HepG2 (cell line): ENCODE measurements around the gene NOTCH3. TPM values are rescaled to one million over a fixed set of nuclear protein-coding genes. Genes with fewer than 3 reads are reported as not detected.
A peak's percentile ranks its signal among the peaks of the same experiment; 100 is the strongest.

Source experiments
- ATAC-seq: fragments of 200-7000 bp; cut with Tn5 transposase; 3 replicates; pipeline ENCODE4 v1.9.1; 2020; ENCODE audit warnings: mild to moderate bottlenecking, moderate library complexity
- BruUV-seq: library from RNA; stranded (reverse); fragments of 400-500 nt; replicated peaks from 2 replicates; lab custom pipeline; 2021; lab: Mats Ljungman, UMichigan
- CTCF ChIA-PET: fragments of 300-600 bp; formaldehyde crosslinking; extraction: SDS; loops from one replicate; lab custom pipeline; 2021; ENCODE audit warnings: low total read pairs, inconsistent platforms, low intra/inter-chr PET ratio; lab: Yijun Ruan, JAX
- POLR2A ChIA-PET: fragments of 350-600 bp; sonication (Branson Sonifier 250); formaldehyde crosslinking; loops from one replicate; lab custom pipeline; 2020; ENCODE audit warnings: antibody characterized with exemption, inconsistent platforms; lab: Yijun Ruan, JAX
- DNase-seq: peaks from one replicate; pipeline ENCODE4 v3.0.0-alpha.2; 2015; ENCODE audit warnings: low spot score
- FAIRE-seq: peaks from 3 replicates; lab custom pipeline; 2011; peaks lifted over from hg19 to GRCh38; lab: Jason Lieb, UNC
- H2AFZ ChIP-seq: one replicate; pipeline ENCODE4 v1.6.1; 2011; ENCODE audit warnings: low read length, inconsistent platforms
- H3K27ac ChIP-seq: fragments of 300-600 bp; 3 replicates; pipeline ENCODE4 v1.8.0; 2011; ENCODE audit warnings: mixed run types, mild to moderate bottlenecking, mixed read lengths, low read length, inconsistent platforms; ENCODE audit not compliant: insufficient read depth; ENCODE audit errors: extremely low read length
- H3K27me3 ChIP-seq, 2 experiments: fragments of 200-600 bp in 1 of 2; 2 replicates in 1 of 2; 3 replicates in 1 of 2; pipeline versions ENCODE4 v1.6.0 to v1.8.0; 2011; ENCODE audit warnings: low read length in 2 of 2, mild to moderate bottlenecking in 2 of 2, moderate library complexity in 2 of 2, inconsistent platforms in 1 of 2; ENCODE audit not compliant: insufficient read depth in 2 of 2, control insufficient read depth in 1 of 2
- H3K36me3 ChIP-seq, 2 experiments: fragments of 200-600 bp in 1 of 2; replicated peaks in 1 of 2; 2 replicates in 1 of 2; 3 replicates in 1 of 2; pipeline versions ENCODE4 v1.5.1 to v1.8.0; 2011; ENCODE audit warnings: low read length in 2 of 2, inconsistent platforms in 1 of 2; ENCODE audit not compliant: insufficient read depth in 2 of 2, control insufficient read depth in 1 of 2
- H3K4me1 ChIP-seq: 2 replicates; pipeline ENCODE4 v1.5.1; 2012; ENCODE audit warnings: low read length, inconsistent platforms; ENCODE audit not compliant: insufficient read depth
- H3K4me2 ChIP-seq: 2 replicates; pipeline ENCODE4 v1.6.0; 2011; ENCODE audit warnings: low read depth, low read length, inconsistent platforms
- H3K4me3 ChIP-seq, 3 experiments: fragments of 200-600 bp in 1 of 3; sonication (generic), shearing (Covaris generic) in 1 of 3; replicated peaks in 1 of 3; 2 replicates each; pipeline ENCODE4 v1.5.1; 2011 to 2016; ENCODE audit warnings: low read length in 3 of 3, inconsistent platforms in 2 of 3, low read depth in 2 of 3, mild to moderate bottlenecking in 2 of 3, control low read depth in 1 of 3, mixed read lengths in 1 of 3; ENCODE audit not compliant: insufficient read depth in 1 of 3
- H3K79me2 ChIP-seq: one replicate; pipeline ENCODE4 v1.6.1; 2011; ENCODE audit warnings: low read length, inconsistent platforms; ENCODE audit not compliant: insufficient read depth
- H3K9ac ChIP-seq: 2 replicates; pipeline ENCODE4 v1.6.0; 2011; ENCODE audit warnings: mild to moderate bottlenecking, low read depth, low read length, inconsistent platforms; ENCODE audit not compliant: insufficient read depth
- H3K9me3 ChIP-seq: 2 replicates; pipeline ENCODE4 v1.5.1; 2012; ENCODE audit warnings: mild to moderate bottlenecking, low read length
- H4K20me1 ChIP-seq: 2 replicates; pipeline ENCODE4 v1.6.0; 2011; ENCODE audit warnings: inconsistent platforms, mild to moderate bottlenecking, low read length, moderate library complexity; ENCODE audit not compliant: insufficient read depth
- AGO2 ChIP-seq: fragments of 200-400 bp; formaldehyde crosslinking; optimal IDR thresholded peaks from 2 replicates; pipeline ENCODE3; 2017; ENCODE audit warnings: mild to moderate bottlenecking, low read depth, low read length, moderate library complexity
- POLR2G ChIP-seq: fragments of 200-400 bp; formaldehyde crosslinking; IDR thresholded peaks from 2 replicates; pipeline ENCODE4 v1.6.1; 2018; ENCODE audit warnings: mild to moderate bottlenecking, low read depth, low read length, moderate library complexity
- RBM22 ChIP-seq: fragments of 200-400 bp; formaldehyde crosslinking; optimal IDR thresholded peaks from 2 replicates; pipeline ENCODE3; 2017; ENCODE audit warnings: mild to moderate bottlenecking, low read length, moderate library complexity
- ZNF589 ChIP-seq: sonication (generic); formaldehyde crosslinking; conservative IDR thresholded peaks from 2 replicates; pipeline ENCODE4 v1.8.0; 2022; ENCODE audit warnings: mild to moderate bottlenecking, moderate library complexity, missing genetic modification reagents
- WGBS: methylation state at CpG from one replicate; pipeline ENCODE4 v1.1.6; 2017; ENCODE audit warnings: low lambda C conversion rate; 5-methylcytosine and 5-hydroxymethylcytosine counted together
- in situ Hi-C: cut with HindIII; loops from 2 replicates; pipeline ENCODE4 v1.10.0; 2017; ENCODE audit warnings: low pct_unique_long_range_greater_than_20kb; ENCODE audit not compliant: extremely low pct_ligation_motif_present
- intact Hi-C: fragments of 100-400 bp; cut with micrococcal nuclease; formaldehyde crosslinking; loops from one replicate; pipeline ENCODE4 v1.10.0; 2022; ENCODE audit not compliant: unreplicated experiment
- polyA plus RNA-seq, 8 experiments: library from polyadenylated mRNA; depleted of rRNA in 3 of 8; stranded (reverse) in 7 of 8; unstranded in 1 of 8; fragments of >200 nt; fragmentation: Illumina TruSeq in 4 of 8; extraction: Trizol in 4 of 8; gene quantifications; 2 replicates each; pipeline versions ENCODE4 v1.2.1 to v1.2.3, GENCODE V29; 2011 to 2016; ENCODE audit warnings: low read depth in 4 of 8, missing spikeins in 1 of 8, mixed read lengths in 1 of 8; ENCODE audit not compliant: insufficient read depth in 1 of 8
- total RNA-seq, 5 experiments: library from RNA; depleted of rRNA; stranded (reverse); fragments of >200 nt; fragmentation: Illumina TruSeq; extraction: Trizol; gene quantifications; 2 replicates each; pipeline ENCODE4 v1.2.3, GENCODE V29; 2016; ENCODE audit warnings: low read depth in 1 of 5
- TF ChIP-seq, protein P1 (sequence below): sonication (generic); formaldehyde crosslinking; IDR thresholded peaks from 2 replicates; pipeline ENCODE4 v1.4.0; 2020; ENCODE audit warnings: missing genetic modification reagents, mild to moderate bottlenecking, borderline replicate concordance

Gene NOTCH3
- total and polyA plus RNA-seq, 2 of the 13 experiments (the other 11 are each of a cell fraction or from before 2014, with no cell fraction given) = 0.09 to 0.28 TPM

DNA sequence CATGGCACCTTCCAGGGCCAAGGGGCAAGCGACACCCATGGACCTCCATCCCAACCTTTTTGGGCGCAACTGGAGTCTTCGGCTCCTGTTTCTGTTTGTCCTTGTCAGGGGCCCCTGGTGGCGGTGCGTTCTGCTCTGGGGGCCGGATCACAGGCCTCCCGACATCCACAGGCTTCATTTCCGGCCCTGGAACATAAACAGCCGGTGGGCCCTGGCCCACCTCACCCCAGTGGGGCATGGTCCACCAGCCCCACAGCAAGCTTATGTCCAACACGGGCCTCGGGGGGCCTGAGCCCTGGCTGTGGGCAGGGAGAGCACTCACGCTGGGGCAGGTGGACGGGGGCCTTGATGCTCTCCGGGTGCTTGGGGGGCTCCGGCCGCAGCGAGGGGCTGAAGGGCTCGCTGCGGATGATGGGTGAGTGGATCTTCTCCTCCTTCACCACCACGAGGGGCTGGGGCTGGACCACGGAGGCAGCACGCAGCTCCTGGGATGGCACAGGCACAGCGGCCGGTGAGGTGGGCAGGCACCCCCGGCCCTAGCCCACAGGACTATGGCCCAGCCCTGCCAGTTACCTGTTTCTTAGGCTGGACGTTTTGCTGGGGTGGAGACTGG is 38.6 kb upstream of the NOTCH3 start:
- Histone ChIP-seq H2AFZ (no peak overlapping the region), H3K36me3 (peaks cover 46 to 67% of the 10 kb centered on the region in 2 experiments), H3K27me3 (no peaks in the 10 kb centered on the region), H3K9ac (no peak overlapping the region), H3K4me1 (no peaks in the 10 kb centered on the region), H3K4me3 (no peak overlapping the region), H3K4me2 (no peak overlapping the region), H3K9me3 (no peaks in the 10 kb centered on the region), H4K20me1 (no peaks in the 10 kb centered on the region), H3K27ac (no peak overlapping the region), H3K79me2 (no peaks in the 10 kb centered on the region)
- TF ChIP-seq ZNF589 (CRISPR knock-in tag) (no peak), AGO2 (peak; percentile 80), RBM22 (peak; percentile 66)
- FAIRE-seq (no peak), DNase-seq (no peak), ATAC-seq (no peak)
- no TSS peak for BruUV-seq
- ChIA-PET POLR2A (no interaction called here), CTCF (no interaction called here)
- intact Hi-C loops = no loop called here
- in situ Hi-C loops = no loop called here
- WGBS = 93% methylated on average over 7 of the region's 26 CpGs

DNA sequence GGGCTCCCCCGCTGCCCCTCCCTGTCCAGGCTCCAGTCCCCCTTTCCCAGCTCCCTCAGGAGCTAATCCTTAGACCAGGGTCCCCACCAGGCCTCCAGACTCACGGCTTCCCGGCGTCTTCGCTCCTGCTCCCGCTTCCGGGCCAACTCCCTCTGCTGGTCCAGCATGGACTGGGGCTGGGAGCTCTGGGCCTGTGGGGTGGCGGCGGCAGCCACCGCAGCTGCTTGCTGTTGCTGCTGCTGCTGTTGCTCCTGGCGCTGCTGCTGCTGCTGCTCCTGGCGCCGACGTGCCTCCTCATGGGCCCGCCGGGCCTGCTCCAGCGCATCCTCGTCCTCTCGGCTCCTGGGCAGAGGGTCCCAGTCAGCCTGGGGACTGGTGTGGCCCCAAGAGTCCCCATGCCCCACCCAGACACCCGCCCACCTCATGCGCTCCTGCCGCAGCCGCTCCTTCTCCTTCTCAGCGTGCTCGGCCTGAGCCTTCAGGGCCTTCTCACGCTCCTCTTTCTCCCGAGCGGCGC is 37.9 kb upstream of the NOTCH3 start:
- H3K4me3 ChIP-seq = no peak overlapping the region
- H3K4me1 ChIP-seq = no peaks in the 10 kb centered on the region
- H4K20me1 ChIP-seq = no peaks in the 10 kb centered on the region
- H3K4me2 ChIP-seq = no peak overlapping the region
- H3K27ac ChIP-seq = no peak overlapping the region
- H3K36me3 ChIP-seq = peaks cover 40 to 62% of the 10 kb centered on the region in 2 experiments
- TF ChIP-seq POLR2G = 0 out of 2 replicates have a peak, but pooled peaks have one; percentile 1
- TF ChIP-seq, protein P1, sequence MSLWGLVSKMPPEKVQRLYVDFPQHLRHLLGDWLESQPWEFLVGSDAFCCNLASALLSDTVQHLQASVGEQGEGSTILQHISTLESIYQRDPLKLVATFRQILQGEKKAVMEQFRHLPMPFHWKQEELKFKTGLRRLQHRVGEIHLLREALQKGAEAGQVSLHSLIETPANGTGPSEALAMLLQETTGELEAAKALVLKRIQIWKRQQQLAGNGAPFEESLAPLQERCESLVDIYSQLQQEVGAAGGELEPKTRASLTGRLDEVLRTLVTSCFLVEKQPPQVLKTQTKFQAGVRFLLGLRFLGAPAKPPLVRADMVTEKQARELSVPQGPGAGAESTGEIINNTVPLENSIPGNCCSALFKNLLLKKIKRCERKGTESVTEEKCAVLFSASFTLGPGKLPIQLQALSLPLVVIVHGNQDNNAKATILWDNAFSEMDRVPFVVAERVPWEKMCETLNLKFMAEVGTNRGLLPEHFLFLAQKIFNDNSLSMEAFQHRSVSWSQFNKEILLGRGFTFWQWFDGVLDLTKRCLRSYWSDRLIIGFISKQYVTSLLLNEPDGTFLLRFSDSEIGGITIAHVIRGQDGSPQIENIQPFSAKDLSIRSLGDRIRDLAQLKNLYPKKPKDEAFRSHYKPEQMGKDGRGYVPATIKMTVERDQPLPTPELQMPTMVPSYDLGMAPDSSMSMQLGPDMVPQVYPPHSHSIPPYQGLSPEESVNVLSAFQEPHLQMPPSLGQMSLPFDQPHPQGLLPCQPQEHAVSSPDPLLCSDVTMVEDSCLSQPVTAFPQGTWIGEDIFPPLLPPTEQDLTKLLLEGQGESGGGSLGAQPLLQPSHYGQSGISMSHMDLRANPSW (CRISPR knock-in tag) = no peak
- TF ChIP-seq, all 625 proteins: peak for 1
- Histone ChIP-seq H3K9ac (no peak overlapping the region), H3K79me2 (no peaks in the 10 kb centered on the region), H3K27me3 (no peaks in the 10 kb centered on the region), H3K9me3 (no peaks in the 10 kb centered on the region), H2AFZ (no peak overlapping the region)
- in situ Hi-C loops (no loop called here), intact Hi-C loops (no loop called here)
- ATAC-seq (peak; percentile 5), DNase-seq (no peak), FAIRE-seq (no peak)
- CTCF ChIA-PET = no interaction called here
- BruUV-seq = no TSS peak
- POLR2A ChIA-PET = no interaction called here
- WGBS = 99% methylated on average over 24 of the region's 29 CpGs
